BJ (cell line): Measurements from ENCODE around the gene FCMR. TPM values are rescaled to one million over a fixed set of nuclear protein-coding genes. Genes with fewer than 3 reads are reported as not detected.

Experiments used
- CTCF ChIA-PET: fragments of 350-600 bp; formaldehyde crosslinking; extraction: SDS; loops from one replicate; lab custom pipeline; 2021; ENCODE audit warnings: antibody characterized with exemption, inconsistent platforms; lab: Yijun Ruan, JAX
- POLR2A ChIA-PET: fragments of 300-600 bp; sonication (Branson Sonifier 250); formaldehyde crosslinking; extraction: SDS; loops from one replicate; lab custom pipeline; 2021; ENCODE audit warnings: antibody characterized with exemption; lab: Charles Lee
- DNase-seq: peaks from one replicate; pipeline ENCODE4 v3.0.0-alpha.2; 2011; ENCODE audit warnings: low read depth
- H3K27me3 ChIP-seq: 2 replicates; pipeline ENCODE4 v1.6.0; 2011; ENCODE audit warnings: low read length; ENCODE audit not compliant: control insufficient read depth, insufficient read depth
- H3K36me3 ChIP-seq: 2 replicates; pipeline ENCODE4 v1.5.1; 2011; ENCODE audit warnings: low read length; ENCODE audit not compliant: control insufficient read depth, insufficient read depth
- H3K4me3 ChIP-seq: 2 replicates; pipeline ENCODE4 v1.5.1; 2011; ENCODE audit warnings: low read depth, mild to moderate bottlenecking, control low read depth, low read length
- CTCF ChIP-seq: IDR thresholded peaks from 2 replicates; pipeline ENCODE4 v1.5.1; 2011; ENCODE audit warnings: low read depth, mild to moderate bottlenecking, control low read depth, inconsistent platforms, low read length, moderate library complexity; ENCODE audit not compliant: insufficient read depth
- polyA plus RNA-seq: library from polyadenylated mRNA; depleted of rRNA; stranded (reverse); fragments of >200 nt; gene quantifications from 2 replicates; pipeline ENCODE4 v1.2.3, GENCODE V29; 2011

The FCMR gene
- polyA plus RNA-seq, 1 experiment, result 1.4 TPM

- ChIA-PET CTCF (interaction anchor here (0.6 to 5.2 kb wide), 6 partner anchors 16 to 205 kb away, joined by 3 to 44 read pairs (median 4); no protein-coding TSS in a partner anchor), POLR2A (no interaction called here)
- Histone ChIP-seq H3K27me3 (peaks cover 6% of the 10 kb centered on the region; the same call in 1 of the 2 replicates), H3K36me3 (no peaks in the 10 kb centered on the region), H3K4me3 (no peak overlapping the region)
- TF ChIP-seq CTCF, result no peak
- DNase-seq, result no peak
Measured at GRCh38 chr1:206867716-206868115, 54.0 kb downstream of the FCMR start.

- H3K36me3 ChIP-seq, result no peaks in the 10 kb centered on the region
- TF ChIP-seq CTCF, result no peak
- peaks cover 7% of the 10 kb centered on the region; the same call in 1 of the 2 replicates for H3K27me3 ChIP-seq
- ChIA-PET POLR2A (no interaction called here), CTCF (interaction anchor here (0.7 to 5.2 kb wide), 5 partner anchors 16 to 66 kb away, joined by 3 to 44 read pairs (median 4); no protein-coding TSS in a partner anchor)
- no peak overlapping the region for H3K4me3 ChIP-seq
- DNase-seq, result no peak
Measured at GRCh38 chr1:206867239-206867638, 54.5 kb downstream of the FCMR start.

- H3K4me3 ChIP-seq, result no peak overlapping the region
- no peaks in the 10 kb centered on the region for H3K36me3 ChIP-seq
- TF ChIP-seq CTCF, result no peak
- peaks cover 7% of the 10 kb centered on the region; the same call in 1 of the 2 replicates for H3K27me3 ChIP-seq
- ChIA-PET POLR2A (no interaction called here), CTCF (interaction anchor here (1.1 to 5.2 kb wide), 10 partner anchors 17 to 130 kb away, joined by 3 to 44 read pairs (median 6); no protein-coding TSS in a partner anchor)
- DNase-seq, result no peak
Measured at GRCh38 chr1:206866062-206866461, 55.7 kb downstream of the FCMR start.

- Histone ChIP-seq H3K27me3 (peaks cover 7% of the 10 kb centered on the region; the same call in 1 of the 2 replicates), H3K36me3 (no peaks in the 10 kb centered on the region), H3K4me3 (no peak within 1 kb of the TSS)
- CTCF ChIA-PET, result interaction anchor here (0.6 to 5.2 kb wide), 25 partner anchors 8 to 257 kb away, joined by 3 to 44 read pairs (median 4); no protein-coding TSS in a partner anchor
- DNase-seq, result no peak
- peak; percentile 92 for TF ChIP-seq CTCF
- POLR2A ChIA-PET, result interaction anchor here (0.5 kb wide), 1 partner anchor 31 kb away, joined by 4 read pairs; no protein-coding TSS in a partner anchor
Measured at GRCh38 chr1:206864939-206865671, 56.6 kb downstream of the FCMR start, which contains the start of gene IL20. Gene IL20 (plus strand): TSS chr1:206865623. CDS start chr1:206865853, 230 bp downstream.

- no peaks in the 10 kb centered on the region for H3K36me3 ChIP-seq
- no peak for DNase-seq
- ChIA-PET CTCF (interaction anchor here (1.1 to 5.2 kb wide), 3 partner anchors 43 to 128 kb away, joined by 3 to 44 read pairs (median 18); no protein-coding TSS in a partner anchor), POLR2A (no interaction called here)
- no peak for TF ChIP-seq CTCF
- H3K4me3 ChIP-seq, result no peak overlapping the region
- H3K27me3 ChIP-seq, result peaks cover 12% of the 10 kb centered on the region
Measured at GRCh38 chr1:206863266-206863665, 58.5 kb downstream of the FCMR start.
